Activated CD4-positive, alpha-beta T cell treated with anti-CD3 and anti-CD28 coated beads, Interleukin-2, amount 50 U/mL, for 24 hours (primary cell): ENCODE measurements around the gene RAP2A.

ENCODE experiments used
- DNase-seq, 2 donors: peaks; one replicate each; pipeline ENCODE4 v3.0.0-alpha.2; 2020; ENCODE audit warnings: low read depth in 1 of 2, low spot score in 1 of 2

RAP2A gene

GRCh38 chr13:97446448-97446847, 12.5 kb downstream of the RAP2A start:
- DNase-seq, result no peak

- DNase-seq, result no peak
Measured at GRCh38 chr13:97448503-97449251, 14.7 kb downstream of the RAP2A start.

- no peak for DNase-seq
Measured at GRCh38 chr13:97454699-97455098, 20.7 kb downstream of the RAP2A start.

- DNase-seq, result no peak
Measured at GRCh38 chr13:97456047-97456446, 22.1 kb downstream of the RAP2A start.

- DNase-seq, result no peak
Measured at GRCh38 chr13:97459215-97459777, 25.3 kb downstream of the RAP2A start.

GRCh38 chr13:97460004-97460775, 26.2 kb downstream of the RAP2A start:
- DNase-seq, result no peak

GRCh38 chr13:97460853-97461252, 26.9 kb downstream of the RAP2A start:
- no peak for DNase-seq

GRCh38 chr13:97464561-97464960, 30.6 kb downstream of the RAP2A start:
- DNase-seq, result no peak

GRCh38 chr13:97466722-97467121, 32.8 kb downstream of the RAP2A start:
- DNase-seq, result no peak

GRCh38 chr13:97468331-97468730, 34.4 kb downstream of the RAP2A start:
- DNase-seq, result no peak

GRCh38 chr13:97471711-97472110, 37.7 kb downstream of the RAP2A start:
- no peak for DNase-seq

- no peak for DNase-seq
Measured at GRCh38 chr13:97474349-97474980, 40.5 kb downstream of the RAP2A start.

GRCh38 chr13:97475011-97475410, 41.0 kb downstream of the RAP2A start:
- DNase-seq, result no peak

GRCh38 chr13:97477844-97478243, 43.9 kb downstream of the RAP2A start:
- DNase-seq, result no peak

GRCh38 chr13:97478247-97478646, 44.3 kb downstream of the RAP2A start:
- DNase-seq, result no peak

GRCh38 chr13:97483465-97483864, 49.5 kb downstream of the RAP2A start:
- no peak for DNase-seq

- no peak for DNase-seq
Measured at GRCh38 chr13:97484301-97484700, 50.3 kb downstream of the RAP2A start.

GRCh38 chr13:97485320-97485719, 51.4 kb downstream of the RAP2A start:
- no peak for DNase-seq

GRCh38 chr13:97490702-97491307, 56.8 kb downstream of the RAP2A start:
- no peak for DNase-seq

GRCh38 chr13:97491452-97491851, 57.5 kb downstream of the RAP2A start:
- no peak for DNase-seq

GRCh38 chr13:97492257-97492656, 58.3 kb downstream of the RAP2A start:
- no peak for DNase-seq
